Measurements from ENCODE around the gene CCDC73.
"Not testable (repeated sequence)": the region's sequence is repeated elsewhere in the genome, so short reads cannot be mapped to it uniquely, and the experiment has no call there.

The CCDC73 gene

GRCh38 chr11:32796425-32796824 is 2.0 kb upstream of the CCDC73 start:
- DNase-seq (ENCODE audit: low read depth in 2 of 2) = no peak

GRCh38 chr11:32792948-32793475 is 1.4 kb downstream of the CCDC73 start:
- peak; percentile 60 to 63 for DNase-seq (ENCODE audit: low read depth in 2 of 2)

- DNase-seq (ENCODE audit: low read depth in 2 of 2) = no peak
Observed at GRCh38 chr11:32792111-32792947, 2.1 kb downstream of the CCDC73 start.

- DNase-seq (ENCODE audit: low read depth in 2 of 2) = no peak
Observed at GRCh38 chr11:32790916-32791315, 3.5 kb downstream of the CCDC73 start.

- no peak for DNase-seq (ENCODE audit: low read depth in 2 of 2)
Observed at GRCh38 chr11:32786811-32787210, 7.7 kb downstream of the CCDC73 start.

- no peak for DNase-seq (ENCODE audit: low read depth in 2 of 2)
Observed at GRCh38 chr11:32785262-32785661, 9.2 kb downstream of the CCDC73 start.

- no peak for DNase-seq (ENCODE audit: low read depth in 2 of 2)
Observed at GRCh38 chr11:32781721-32782120, 12.7 kb downstream of the CCDC73 start.

GRCh38 chr11:32780839-32781238 is 13.6 kb downstream of the CCDC73 start:
- not testable (repeated sequence) for DNase-seq (ENCODE audit: low read depth in 2 of 2)

GRCh38 chr11:32779136-32779535 is 15.3 kb downstream of the CCDC73 start:
- DNase-seq (ENCODE audit: low read depth in 2 of 2) = no peak

- no peak for DNase-seq (ENCODE audit: low read depth in 2 of 2)
Observed at GRCh38 chr11:32775908-32776307, 18.6 kb downstream of the CCDC73 start.

GRCh38 chr11:32774081-32774480 is 20.4 kb downstream of the CCDC73 start:
- no peak for DNase-seq (ENCODE audit: low read depth in 2 of 2)

- DNase-seq (ENCODE audit: low read depth in 2 of 2) = no peak
Observed at GRCh38 chr11:32772731-32773130, 21.7 kb downstream of the CCDC73 start.

- DNase-seq (ENCODE audit: low read depth in 2 of 2) = not testable (repeated sequence)
Observed at GRCh38 chr11:32761774-32762173, 32.7 kb downstream of the CCDC73 start.

- no peak for DNase-seq (ENCODE audit: low read depth in 2 of 2)
Observed at GRCh38 chr11:32758291-32758690, 36.2 kb downstream of the CCDC73 start.

- DNase-seq (ENCODE audit: low read depth in 2 of 2) = not testable (repeated sequence)
Observed at GRCh38 chr11:32753181-32753580, 41.3 kb downstream of the CCDC73 start.

- DNase-seq (ENCODE audit: low read depth in 2 of 2) = no peak
Observed at GRCh38 chr11:32752001-32752400, 42.5 kb downstream of the CCDC73 start.

GRCh38 chr11:32751381-32751780 is 43.1 kb downstream of the CCDC73 start:
- DNase-seq (ENCODE audit: low read depth in 2 of 2) = no peak

GRCh38 chr11:32729976-32730375 is 64.5 kb downstream of the CCDC73 start:
- DNase-seq (ENCODE audit: low read depth in 2 of 2) = no peak

GRCh38 chr11:32723332-32723731 is 71.1 kb downstream of the CCDC73 start:
- DNase-seq (ENCODE audit: low read depth in 2 of 2) = no peak

- no peak for DNase-seq (ENCODE audit: low read depth in 2 of 2)
Observed at GRCh38 chr11:32722255-32722654, 72.2 kb downstream of the CCDC73 start.

GRCh38 chr11:32713496-32713895 is 81.0 kb downstream of the CCDC73 start:
- no peak for DNase-seq (ENCODE audit: low read depth in 2 of 2)

GRCh38 chr11:32708978-32709377 is 85.5 kb downstream of the CCDC73 start:
- DNase-seq (ENCODE audit: low read depth in 2 of 2) = not testable (repeated sequence)

GRCh38 chr11:32706985-32707741 is 87.3 kb downstream of the CCDC73 start:
- DNase-seq (ENCODE audit: low read depth in 2 of 2) = no peak
